Inflammatory macrophage treated with lipopolysaccharide for 1 hour (primary cell): Measurements from ENCODE around the gene GJC3.
"Not testable (repeated sequence)": the region's sequence is repeated elsewhere in the genome, so short reads cannot be mapped to it uniquely, and the experiment has no call there.

Experiments used
- DNase-seq, 2 donors: peaks; one replicate each; pipeline ENCODE4 v3.0.0-alpha.2; 2020 to 2022

The GJC3 gene

GRCh38 chr7:99928994-99929729 is at the start of gene GJC3:
Gene GJC3 (minus strand): TSS chr7:99929620. CDS start chr7:99929620, 0 bp downstream.
- DNase-seq, result peak; percentile 49 to 57

GRCh38 chr7:99976626-99977025 is 47.2 kb upstream of the GJC3 start:
- DNase-seq, result no peak

DNA sequence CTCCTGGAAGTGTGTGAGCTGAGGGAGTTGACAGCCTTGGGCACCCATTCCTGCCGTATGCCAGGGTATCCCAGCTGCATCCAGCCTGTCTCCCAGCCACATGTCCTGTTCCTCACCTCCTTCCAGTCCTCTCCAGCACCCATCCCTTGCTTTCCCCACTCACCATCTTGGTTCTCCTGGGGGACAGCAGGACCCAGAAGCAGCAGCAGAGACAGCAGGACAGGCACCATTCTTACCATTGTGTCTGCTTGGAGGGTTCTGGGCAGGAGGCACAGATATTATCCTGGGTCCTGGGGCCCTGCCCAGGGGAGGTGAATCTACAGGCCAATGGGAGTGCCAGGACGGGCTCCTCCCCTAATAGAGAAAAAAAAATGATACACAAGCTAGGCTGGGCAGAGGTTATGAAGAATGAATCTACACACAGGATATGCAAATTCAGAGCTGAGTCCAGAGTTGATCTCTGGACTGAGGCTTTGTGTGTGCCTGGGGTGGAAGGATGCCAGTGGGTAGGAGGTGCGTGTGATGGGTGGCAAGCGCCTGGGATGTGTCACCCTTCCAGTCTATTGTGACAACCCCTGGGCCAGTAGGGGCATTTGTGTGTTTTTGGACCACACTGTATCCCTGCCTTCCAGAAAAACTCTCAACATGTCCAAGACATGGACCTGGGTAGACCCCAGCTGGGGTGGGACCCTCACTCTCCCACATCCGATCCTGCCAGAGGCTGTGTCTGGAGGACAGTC is 46.5 kb upstream of the GJC3 start, which contains the start of gene AZGP1:
TSS of gene AZGP1 (minus strand) at position 250 of the 740 bp plus-strand sequence. CDS start at position 239, 11 bp downstream.
- DNase-seq, result no peak

DNA sequence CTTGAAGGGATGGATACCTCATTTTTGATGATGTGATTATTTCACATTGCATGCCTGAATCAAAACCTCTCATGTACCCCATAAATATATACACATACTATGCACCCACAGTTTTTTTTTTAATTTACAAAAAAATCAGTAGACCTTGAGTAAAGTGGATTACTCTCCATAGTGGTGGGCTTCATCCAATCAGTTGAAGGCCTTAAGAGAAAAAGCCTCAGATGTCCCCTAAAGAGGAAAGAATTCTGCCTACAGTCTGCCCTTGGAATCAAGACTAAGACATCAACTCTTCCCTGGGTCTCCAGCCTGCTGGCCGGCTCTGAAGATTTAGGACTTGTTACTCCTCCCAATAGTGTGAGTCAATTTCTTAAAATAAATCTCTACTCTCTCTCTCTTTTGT is 45.3 kb upstream of the GJC3 start:
- DNase-seq, result no peak

DNA sequence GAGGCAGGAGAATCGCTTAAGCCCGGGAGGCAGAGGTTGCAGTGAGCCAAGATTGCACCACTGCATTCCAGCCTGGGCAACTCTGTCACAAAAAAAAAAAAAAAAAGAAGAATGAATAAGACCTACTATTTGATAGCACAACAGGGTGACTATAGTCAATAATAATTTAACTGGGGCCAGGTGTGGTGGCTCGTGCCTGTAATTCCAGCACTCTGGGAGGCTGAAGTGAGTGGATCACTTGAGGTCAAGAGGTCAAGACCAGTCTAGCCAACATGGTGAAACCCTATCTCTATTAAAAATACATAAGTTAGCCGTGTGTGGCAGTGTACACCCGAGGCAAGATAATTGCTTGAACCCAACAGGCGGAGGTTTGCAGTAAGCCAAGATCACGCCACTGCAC is 44.4 kb upstream of the GJC3 start:
- DNase-seq, result not testable (repeated sequence)

- DNase-seq, result no peak
These were observed 41.8 kb upstream of the GJC3 start for GRCh38 chr7:99971242-99971641.

- DNase-seq, result not testable (repeated sequence)
These were observed 40.4 kb upstream of the GJC3 start for GRCh38 chr7:99969813-99970212.

- DNase-seq, result no peak
These were observed 39.9 kb upstream of the GJC3 start for GRCh38 chr7:99969298-99969697.

- no peak for DNase-seq
These were observed 29.3 kb upstream of the GJC3 start for GRCh38 chr7:99958564-99959227.

- DNase-seq, result no peak
These were observed 25.8 kb upstream of the GJC3 start for GRCh38 chr7:99955247-99955646.

- not testable (repeated sequence) for DNase-seq
These were observed 25.2 kb upstream of the GJC3 start for GRCh38 chr7:99954643-99955042.

DNA sequence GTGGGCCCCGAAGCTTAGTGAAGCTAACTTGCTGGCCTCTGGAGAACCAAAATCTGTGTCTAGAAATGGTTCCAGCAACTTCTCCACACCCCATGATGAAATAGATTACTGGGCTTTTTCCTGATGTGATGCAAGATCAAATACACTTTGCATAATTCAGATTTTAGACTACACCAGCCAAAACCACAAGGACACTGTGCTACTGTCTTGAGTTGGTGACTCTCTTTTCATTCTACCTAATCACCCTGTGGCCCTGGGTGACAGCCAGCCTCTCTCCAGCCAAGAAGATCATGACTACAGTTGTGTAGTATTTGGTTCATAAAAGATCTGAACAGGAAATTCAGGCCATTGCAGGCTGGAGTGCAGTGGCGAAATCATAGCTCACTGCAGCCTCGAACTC is 24.2 kb upstream of the GJC3 start:
- peak; percentile 83 to 90 for DNase-seq

- not testable (repeated sequence) for DNase-seq
These were observed 23.2 kb upstream of the GJC3 start for GRCh38 chr7:99952649-99953048.

GRCh38 chr7:99950819-99951218 is 21.4 kb upstream of the GJC3 start:
- not testable (repeated sequence) for DNase-seq

DNA sequence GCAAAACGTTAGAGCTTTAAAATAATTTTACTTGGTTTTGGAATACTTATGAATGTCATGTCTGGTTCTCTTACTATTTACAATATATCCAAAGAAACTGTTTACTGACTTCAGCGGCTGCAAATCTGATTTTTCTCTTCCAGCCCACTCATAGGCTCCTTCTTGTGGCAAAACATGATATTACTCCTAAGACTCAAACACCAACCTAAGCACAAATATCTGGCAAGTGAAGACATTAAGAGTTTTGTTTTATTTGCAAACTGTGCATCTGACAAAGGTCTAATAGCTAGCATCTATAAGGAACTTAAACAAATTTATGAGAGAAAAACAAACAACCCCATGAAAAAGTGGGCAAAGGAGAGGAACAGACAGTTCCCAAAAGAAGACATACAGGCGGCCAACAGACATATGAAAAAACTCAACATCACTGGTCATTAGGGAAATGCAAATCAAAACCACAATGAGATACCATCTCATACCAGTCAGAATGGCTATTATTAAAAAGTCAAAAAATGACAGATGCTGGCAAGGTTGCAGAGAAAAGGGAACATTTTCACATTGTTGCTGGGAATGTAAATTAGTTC is 20.3 kb upstream of the GJC3 start:
- peak in 1 of 2 donors; percentile 34 for DNase-seq

DNA sequence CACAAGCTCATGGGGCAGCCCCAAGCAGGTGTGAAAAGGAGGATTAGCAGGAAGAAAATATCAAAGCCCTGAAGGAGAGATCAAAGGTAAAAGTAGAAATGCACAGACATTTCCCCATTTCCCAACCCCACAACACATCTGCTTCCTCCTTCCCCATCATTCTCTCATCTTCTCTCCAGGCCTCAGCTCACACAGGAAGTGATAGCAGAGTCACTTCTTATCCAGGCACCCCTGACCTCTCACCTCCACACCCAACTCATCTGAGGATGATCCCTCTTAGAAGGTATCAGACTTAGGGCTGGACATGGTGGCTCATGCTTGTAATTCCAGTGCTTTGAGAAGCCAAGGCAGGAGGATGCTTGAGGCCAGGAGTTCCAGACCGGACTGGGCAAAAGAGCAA is 18.2 kb upstream of the GJC3 start:
- no peak for DNase-seq

DNA sequence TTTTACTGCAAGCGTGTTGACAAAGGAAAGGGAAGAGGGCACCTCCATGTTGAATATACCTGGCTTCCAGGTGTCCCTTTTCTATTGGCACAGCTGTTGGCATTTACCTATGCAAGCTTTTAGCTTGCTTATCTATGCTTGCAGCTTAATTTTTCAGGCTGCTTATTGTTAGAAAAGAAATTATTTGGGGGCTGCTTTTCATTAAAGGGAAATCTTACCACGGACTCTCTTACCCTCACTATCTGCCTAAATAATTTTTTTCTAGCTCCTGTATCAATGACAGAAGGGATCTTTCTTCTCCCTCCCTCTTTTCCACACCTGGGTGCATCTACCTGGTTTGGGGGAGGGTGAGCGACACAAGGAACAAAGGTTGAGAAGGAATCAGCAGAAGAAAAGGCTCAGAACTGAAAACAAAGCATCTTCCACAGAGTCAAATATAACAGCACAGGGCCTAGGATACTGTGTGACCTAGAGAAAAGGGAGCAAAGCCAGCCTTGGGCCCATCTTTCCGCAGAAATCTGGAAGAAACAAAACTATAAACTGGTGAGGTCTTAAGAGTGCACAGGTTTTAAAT is 15.2 kb upstream of the GJC3 start:
- DNase-seq, result no peak

DNA sequence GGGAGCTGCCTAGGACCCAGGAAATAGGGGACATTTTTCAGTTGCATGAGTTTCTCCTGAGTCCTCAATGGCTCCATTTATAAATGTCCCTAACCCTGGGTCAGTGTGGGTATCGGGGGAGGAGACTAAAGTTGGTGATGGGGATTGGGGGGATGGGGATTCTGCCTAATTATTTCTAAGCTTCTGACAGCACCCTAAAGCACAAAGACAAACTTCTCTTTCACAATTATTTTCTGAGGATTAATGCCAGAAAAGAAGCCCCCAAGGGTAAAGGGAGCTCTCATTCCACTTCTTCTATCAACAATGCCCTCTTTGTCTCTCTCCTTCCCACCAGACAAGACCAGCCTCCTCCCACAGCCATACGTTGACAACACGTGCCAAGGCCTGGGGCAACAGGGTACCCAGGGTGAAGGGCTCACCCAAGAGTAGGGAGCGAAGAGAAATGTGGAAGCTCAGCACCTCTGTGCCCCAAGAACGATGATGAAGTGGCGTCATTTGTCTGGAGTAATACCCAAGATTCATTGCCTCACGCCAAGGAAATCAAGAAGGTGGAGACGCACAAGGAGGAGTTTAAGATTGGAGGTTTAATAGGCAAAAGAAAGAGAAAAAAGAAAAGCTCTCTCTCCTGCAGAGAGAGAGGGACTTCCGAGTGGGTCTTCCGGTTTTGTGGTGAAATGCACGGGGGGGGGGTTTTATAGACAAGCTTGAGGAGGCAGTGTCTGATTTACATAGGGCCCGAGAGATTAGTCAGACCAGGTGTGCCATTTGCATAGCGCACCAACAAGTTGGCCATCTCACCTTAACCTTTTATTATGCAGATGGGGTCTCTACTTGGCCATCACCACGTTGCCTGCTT is 14.4 kb upstream of the GJC3 start:
- peak in 1 of 2 donors; percentile 7 for DNase-seq

DNA sequence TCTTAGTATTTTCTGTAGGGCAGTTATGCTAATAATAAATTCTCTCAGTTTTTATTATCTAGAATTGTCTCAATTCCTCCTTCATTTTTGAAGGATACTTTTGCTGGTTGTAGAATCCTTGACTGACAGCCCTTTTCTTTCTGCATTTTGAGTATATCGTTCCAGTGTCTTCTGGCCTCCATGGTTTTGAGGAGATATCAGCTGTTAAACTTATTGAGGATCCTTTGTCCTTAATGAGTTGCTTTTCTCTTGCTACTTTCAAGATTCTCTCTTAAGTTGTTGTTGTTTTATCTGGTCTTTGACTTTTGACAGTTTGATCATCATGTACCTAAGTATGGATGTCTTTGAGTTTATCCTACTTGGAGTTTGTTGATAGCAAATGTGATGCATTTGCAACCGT is 8.9 kb upstream of the GJC3 start:
- no peak for DNase-seq

GRCh38 chr7:99935009-99935408 is 5.6 kb upstream of the GJC3 start:
- DNase-seq, result not testable (repeated sequence)

GRCh38 chr7:99930376-99930775 is 956 bp upstream of the GJC3 start:
- DNase-seq, result no peak

GRCh38 chr7:99929730-99930053 is 272 bp upstream of the GJC3 start:
- DNase-seq, result no peak
